ENCODE measurements around the gene SWI5.

The SWI5 gene

GRCh38 chr9:128252317-128253139 lies 23.5 kb upstream of the SWI5 start:
- DNase-seq: no peak

- DNase-seq: no peak
Measured at GRCh38 chr9:128253140-128253990, 22.7 kb upstream of the SWI5 start.

- DNase-seq: no peak
Measured at GRCh38 chr9:128253991-128254346, 22.1 kb upstream of the SWI5 start.

- no peak for DNase-seq
Measured at GRCh38 chr9:128254362-128254761, 21.7 kb upstream of the SWI5 start.

GRCh38 chr9:128254855-128255759 lies 21.0 kb upstream of the SWI5 start:
- DNase-seq: no peak

- DNase-seq: no peak
Measured at GRCh38 chr9:128257086-128257825, 18.8 kb upstream of the SWI5 start.

GRCh38 chr9:128257907-128258306 lies 18.2 kb upstream of the SWI5 start:
- DNase-seq: no peak

- DNase-seq: no peak
Measured at GRCh38 chr9:128258326-128258725, 17.8 kb upstream of the SWI5 start.

GRCh38 chr9:128259156-128259555 lies 16.9 kb upstream of the SWI5 start:
- DNase-seq: no peak

- DNase-seq: no peak
Measured at GRCh38 chr9:128260340-128260739, 15.7 kb upstream of the SWI5 start.

- no peak for DNase-seq
Measured at GRCh38 chr9:128262687-128263086, 13.4 kb upstream of the SWI5 start.

- DNase-seq: no peak
Measured at GRCh38 chr9:128265348-128265847, 10.7 kb upstream of the SWI5 start.

- DNase-seq: no peak
Measured at GRCh38 chr9:128266868-128267590, 9.0 kb upstream of the SWI5 start.

- no peak for DNase-seq
Measured at GRCh38 chr9:128271112-128271511, 5.0 kb upstream of the SWI5 start.

GRCh38 chr9:128271512-128271911 lies 4.6 kb upstream of the SWI5 start:
- no peak for DNase-seq

- no peak for DNase-seq
Measured at GRCh38 chr9:128274245-128274644, 1.8 kb upstream of the SWI5 start.

- no peak for DNase-seq
Measured at GRCh38 chr9:128275198-128276007, 673 bp upstream of the SWI5 start, which contains the start of gene GOLGA2. Gene GOLGA2, minus strand, starts transcription at chr9:128276007. Its CDS starts 31 bp downstream, at chr9:128275976.

GRCh38 chr9:128276574-128277270 lies 646 bp downstream of the SWI5 start:
- DNase-seq: no peak

Measured in NCI-H524 treated with DMSO at 0.1 percent for 48 hours (cell line).